ENCODE measurements around the gene SEPTIN10.
"Not testable (repeated sequence)": the region's sequence is repeated elsewhere in the genome, so short reads cannot be mapped to it uniquely, and the experiment has no call there.

SEPTIN10 gene

DNA sequence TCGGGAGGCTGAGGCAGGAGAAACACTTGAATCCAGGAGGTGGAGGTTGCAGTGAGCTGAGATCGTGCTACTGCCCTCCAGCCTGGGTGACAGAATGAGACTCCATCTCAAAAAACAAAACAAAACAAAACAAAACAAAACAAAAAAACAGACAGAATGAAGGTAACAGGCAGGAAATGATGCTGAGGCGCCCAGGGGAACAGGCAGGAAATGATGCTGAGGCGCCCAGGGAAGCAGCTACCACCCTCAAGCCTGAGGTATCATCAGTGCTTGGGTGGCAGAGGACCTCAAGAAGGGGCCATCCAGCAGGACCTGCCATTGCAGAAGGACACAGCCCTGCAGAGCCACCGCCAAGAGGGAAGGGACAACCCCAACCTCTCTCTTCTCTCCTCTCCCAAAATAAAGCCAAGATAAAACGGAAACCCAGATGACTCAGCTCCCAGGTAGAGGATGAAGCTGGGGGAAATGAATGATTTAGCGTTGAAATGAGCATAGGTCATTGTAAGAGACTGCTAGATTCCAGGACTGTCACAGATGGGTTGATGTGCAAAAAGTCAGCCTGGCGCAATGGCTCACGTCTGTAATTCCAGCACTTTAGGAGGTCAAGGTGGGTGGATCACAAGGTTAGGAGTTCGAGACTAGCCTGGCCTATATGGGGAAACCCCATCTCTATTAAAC is 19.7 kb upstream of the SEPTIN10 start:
- DNase-seq, result no peak

DNA sequence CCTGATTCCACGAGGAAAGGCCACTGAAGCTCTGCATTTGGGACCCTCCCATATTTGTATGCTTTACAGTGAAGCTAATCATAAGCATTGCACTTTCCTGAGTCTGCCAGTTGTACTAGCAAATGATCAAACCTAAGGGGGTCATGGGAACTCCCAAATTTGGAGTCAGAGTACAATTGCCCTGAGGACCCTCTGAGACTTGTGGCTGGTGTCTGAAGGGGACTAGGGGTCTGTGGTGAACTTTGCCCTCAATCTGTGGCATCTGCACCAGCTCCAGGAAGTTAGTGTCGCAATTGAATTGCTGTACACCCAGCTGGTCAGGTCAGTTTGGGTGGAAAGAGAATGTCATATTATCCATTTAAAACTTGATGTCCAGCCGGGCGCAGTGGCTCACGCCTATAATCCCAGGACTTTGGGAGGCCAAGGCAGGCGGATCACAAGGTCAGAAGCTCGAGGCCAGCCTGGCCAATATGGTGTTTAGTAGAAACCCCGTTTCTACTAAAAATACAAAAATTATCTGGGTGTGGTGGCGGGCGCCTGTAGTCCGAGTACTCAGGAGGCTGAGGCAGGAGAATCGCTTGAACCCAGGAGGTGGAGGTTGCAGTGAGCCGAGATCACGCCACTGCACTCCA is 18.5 kb upstream of the SEPTIN10 start:
- no peak for DNase-seq

DNA sequence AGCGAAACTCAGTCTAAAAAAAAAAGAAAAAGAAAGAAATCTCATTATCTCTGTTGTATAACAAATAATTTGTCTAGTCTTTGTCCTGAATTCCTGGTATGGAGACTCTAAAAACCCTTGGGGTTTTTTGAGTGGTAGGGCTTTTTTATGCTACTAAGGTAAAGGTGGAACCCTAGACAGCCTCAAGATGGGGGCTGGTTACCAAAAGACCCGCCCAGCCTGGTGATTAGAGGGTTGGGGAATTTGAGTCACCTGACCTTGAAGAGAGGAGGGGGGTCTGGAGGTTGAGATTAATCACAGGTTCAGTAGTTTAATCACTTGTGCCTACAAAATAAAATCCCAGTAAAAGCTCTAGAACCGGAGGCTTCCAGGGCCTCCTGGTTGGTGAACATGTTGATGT is 18.0 kb upstream of the SEPTIN10 start:
- DNase-seq, result no peak

DNA sequence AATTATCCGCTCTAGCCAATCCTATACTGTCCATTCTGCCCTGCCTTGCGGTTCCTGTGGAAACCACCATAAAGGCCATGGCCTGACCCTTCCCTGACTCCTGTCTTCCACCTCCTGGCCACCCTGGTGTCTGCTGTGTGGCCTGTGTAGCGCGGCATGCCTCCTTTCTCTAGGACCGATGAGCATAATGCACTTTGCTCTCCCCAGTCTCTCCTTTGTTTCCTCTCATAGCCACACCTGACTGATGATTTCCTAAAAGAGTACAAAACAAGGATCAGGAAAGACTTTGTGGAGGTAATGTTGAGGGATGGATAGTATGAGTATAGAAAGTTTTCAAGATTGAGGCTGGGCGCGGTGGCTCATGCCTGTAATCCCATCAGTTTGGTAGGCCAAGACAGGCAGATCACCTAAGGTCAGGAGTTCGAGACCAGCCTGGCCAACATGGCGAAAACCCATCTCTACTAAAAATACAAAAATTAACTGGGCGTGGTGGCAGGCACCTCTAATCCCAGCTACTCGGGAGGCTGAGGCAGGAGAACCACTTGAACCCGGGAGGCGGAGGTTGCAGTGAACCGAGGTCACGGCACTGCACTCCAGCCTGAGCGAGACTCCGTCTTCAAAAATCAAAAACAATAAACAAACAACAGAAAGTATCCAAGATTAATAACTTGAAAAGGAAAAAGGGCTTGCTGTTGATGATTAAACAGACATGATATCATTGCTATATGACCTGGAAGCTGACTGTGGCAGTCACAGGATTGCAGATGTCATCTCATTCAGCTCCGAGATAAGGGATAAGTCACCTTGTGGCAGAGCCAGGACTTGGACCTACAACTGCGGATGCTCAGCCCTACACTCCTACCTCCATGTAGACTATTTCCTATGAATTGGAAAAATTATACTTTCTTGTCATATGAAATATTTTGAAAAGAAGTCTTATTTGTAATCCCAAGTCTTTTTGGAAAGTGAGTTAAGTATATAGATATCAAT is 17.0 kb upstream of the SEPTIN10 start:
- DNase-seq, result no peak

GRCh38 chr2:109629867-109630266 is 16.1 kb upstream of the SEPTIN10 start:
- no peak for DNase-seq

GRCh38 chr2:109628321-109628720 is 14.6 kb upstream of the SEPTIN10 start:
- not testable (repeated sequence) for DNase-seq

GRCh38 chr2:109624339-109624738 is 10.6 kb upstream of the SEPTIN10 start:
- DNase-seq, result no peak

GRCh38 chr2:109623923-109624322 is 10.2 kb upstream of the SEPTIN10 start:
- DNase-seq, result no peak

DNA sequence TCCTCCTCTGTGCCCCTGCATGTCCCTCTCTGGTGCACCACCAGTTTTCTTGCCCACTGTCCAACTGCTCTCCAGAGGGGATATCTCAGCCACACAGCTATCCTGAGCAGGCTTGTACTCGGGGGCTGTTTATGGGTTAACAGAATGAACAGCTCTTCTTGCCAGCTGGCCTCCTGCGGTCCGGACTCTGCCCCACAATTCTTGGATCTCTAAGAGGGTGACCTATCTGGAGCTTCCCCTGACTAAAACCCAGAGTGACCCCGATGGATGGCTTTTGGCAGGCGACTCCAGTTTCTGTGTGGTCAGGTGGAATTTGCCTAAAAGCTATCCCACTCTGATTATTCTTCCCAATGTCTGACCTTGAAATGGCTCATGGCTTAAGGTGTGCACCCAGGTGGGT is 9.5 kb upstream of the SEPTIN10 start:
- DNase-seq, result no peak

- no peak for DNase-seq
These were observed 5.4 kb upstream of the SEPTIN10 start for GRCh38 chr2:109619032-109619615.

DNA sequence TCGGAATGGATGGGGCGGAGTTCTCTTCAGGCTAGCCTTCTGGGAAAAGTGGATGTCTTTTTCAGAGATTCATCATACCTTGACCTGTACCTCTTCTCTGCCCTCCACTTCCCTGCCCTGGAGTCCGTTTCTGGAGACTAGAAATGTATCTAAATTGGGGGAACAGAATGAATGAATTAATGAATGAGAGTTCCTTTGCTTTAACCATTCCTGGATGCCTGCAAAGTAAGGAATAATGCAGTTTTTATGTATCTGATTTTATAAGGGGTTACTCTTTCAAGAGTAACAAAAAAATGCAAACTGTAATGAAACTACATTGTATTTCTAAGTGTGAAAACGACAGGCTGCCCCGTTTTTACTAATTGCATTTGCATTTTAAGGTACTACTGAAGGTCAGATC is 2.4 kb upstream of the SEPTIN10 start:
- DNase-seq, result no peak

GRCh38 chr2:109615637-109616144 is 1.9 kb upstream of the SEPTIN10 start:
- no peak for DNase-seq

- no peak for DNase-seq
These were observed 1.2 kb upstream of the SEPTIN10 start for GRCh38 chr2:109614715-109615636.

DNA sequence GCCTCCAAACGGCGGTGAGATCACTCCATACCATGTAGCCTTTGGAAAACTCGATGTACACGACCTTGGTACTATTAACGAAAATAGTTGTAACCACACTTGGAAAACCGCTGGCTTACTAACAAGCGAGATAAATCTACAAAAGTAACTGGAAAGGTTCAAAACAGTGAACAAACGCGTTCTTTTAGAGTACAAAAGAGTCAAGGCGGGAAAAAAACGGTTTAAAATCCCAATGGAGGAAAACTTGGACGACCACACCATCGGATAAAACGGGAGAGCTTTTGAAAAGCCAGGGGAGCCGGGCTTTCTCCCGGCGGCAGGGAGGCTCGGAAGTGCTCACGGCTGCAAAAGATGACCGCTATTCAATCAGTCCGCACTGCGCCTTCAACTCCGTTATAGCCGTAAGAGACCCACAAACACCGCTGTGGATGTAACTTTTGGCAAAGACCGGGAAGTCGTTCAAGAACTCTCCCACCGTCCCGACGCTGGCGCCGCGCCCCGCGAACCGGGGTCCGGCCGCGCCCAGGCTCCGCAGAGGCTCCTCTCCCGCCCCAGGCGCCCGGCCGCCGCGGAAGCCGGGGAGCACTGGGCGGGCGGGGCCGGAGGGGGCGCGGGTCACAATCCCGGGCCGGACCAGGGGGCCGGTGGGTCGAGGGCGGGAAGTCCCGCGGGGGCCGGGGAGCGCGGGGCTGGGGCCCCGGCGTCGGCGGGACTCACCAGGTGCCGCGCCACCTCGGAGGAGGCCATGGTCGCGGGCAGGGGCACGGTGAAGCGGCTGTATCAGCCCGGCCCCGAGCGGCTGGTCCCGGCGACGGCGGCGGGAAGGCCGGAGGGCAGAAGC is 465 bp downstream of the SEPTIN10 start:
- DNase-seq, result no peak

DNA sequence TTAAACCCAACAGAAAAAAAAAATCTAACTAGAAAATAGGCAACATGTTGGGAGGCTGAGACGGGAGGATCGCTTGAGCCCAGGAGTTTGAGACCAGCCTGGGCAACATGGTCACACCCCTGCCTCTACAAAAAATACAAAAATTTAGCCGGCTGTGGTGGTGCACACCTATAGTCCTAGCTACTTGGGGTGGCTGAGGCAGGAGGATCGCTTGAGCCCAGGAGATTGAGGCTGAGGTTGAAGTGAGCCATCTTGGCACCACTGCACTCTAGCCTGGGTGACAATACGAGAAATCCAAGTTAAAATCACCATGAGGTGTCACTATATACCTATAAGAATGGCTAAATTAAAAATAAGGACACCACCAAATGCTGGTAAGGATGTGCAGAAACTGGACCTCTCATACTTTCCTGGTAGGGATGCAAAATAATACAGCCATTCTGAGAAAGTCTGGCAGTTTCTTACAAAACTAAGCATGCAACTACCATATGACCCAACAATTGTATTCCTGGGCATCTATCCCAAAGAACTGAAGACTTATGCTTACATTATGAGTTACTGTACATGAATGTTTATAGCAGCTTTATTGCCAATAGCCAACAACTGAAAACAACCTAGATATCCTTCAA is 2.2 kb downstream of the SEPTIN10 start:
- DNase-seq, result no peak

DNA sequence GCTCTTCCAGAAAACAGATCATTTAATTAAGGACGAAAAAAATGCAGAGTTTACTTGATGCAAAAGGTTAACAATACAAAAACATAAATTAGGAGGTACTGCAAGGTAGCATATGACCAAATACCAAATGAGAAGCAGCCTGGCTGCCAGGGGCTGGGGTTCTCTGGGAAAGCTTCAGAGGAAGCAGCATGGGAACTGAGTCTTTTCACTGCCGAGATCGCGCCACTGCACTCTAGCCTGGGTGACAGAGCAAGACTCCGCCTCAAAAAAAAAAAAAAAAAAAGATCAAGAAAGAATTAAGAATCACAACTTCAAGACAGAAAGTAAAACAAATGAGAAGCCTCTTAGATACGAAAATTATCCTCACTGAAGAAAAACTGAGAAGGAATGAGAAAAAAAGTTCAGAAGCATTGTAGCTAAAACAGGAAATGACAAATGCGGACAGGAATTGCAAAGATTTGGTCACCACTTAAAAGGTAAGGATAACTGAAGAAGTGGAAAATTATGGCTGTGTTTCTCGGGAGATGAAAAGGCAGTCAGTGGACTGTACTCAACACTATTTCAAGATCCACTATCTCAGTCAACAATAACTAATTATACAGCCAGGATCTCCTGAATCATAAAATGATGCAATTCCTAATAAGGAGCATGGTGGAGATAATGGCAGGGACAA is 4.3 kb downstream of the SEPTIN10 start:
- DNase-seq, result no peak

DNA sequence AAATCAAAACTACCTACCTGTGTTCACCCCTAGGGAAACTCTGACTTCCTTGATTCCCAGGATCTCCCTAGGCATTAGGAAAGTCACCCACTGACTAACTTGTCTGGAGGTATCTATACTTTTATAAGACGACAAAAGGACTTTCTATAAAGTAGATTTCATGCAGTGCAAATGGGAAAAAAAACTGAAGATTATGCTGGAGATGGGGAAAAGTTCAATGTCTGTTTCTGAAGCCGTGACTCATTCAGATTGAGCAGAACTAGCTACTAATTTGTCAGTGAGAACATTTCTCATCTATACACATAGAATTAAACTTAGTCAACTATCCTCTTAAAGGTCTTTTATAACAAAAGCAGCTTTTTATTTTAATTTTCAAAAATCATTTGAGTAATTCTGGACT is 6.0 kb downstream of the SEPTIN10 start:
- no peak for DNase-seq

- no peak for DNase-seq
These were observed 9.2 kb downstream of the SEPTIN10 start for GRCh38 chr2:109604597-109604996.

- no peak for DNase-seq
These were observed 11.1 kb downstream of the SEPTIN10 start for GRCh38 chr2:109602617-109603188.
